Natural killer cell (primary cell): ENCODE measurements around the gene HOXA6. TPM values are rescaled to one million over a fixed set of nuclear protein-coding genes. Genes with fewer than 3 reads are reported as not detected.

Experiments used
- ATAC-seq, 3 donors: fragments of 150-1000 bp in 2 of 3; fragments of 200-7000 bp in 1 of 3; cut with Tn5 transposase; 1 replicate in 1 of 3; 2 replicates in 2 of 3; pipeline ENCODE4 v1.10.0; 2021; ENCODE audit warnings: mild to moderate bottlenecking in 2 of 3, moderate library complexity in 2 of 3
- DNase-seq, 2 donors: peaks; one replicate each; pipeline versions ENCODE4 v3.0.0 to v3.0.0-alpha.2; 2013 to 2021; ENCODE audit warnings: mixed read lengths in 1 of 2
- H3K27ac ChIP-seq: one replicate; pipeline ENCODE4 v1.5.1; 2013; ENCODE audit warnings: mild to moderate bottlenecking, low read length
- H3K27me3 ChIP-seq: one replicate; pipeline ENCODE4 v1.6.1; 2013; ENCODE audit warnings: low read length; ENCODE audit not compliant: control insufficient read depth, insufficient read depth
- H3K36me3 ChIP-seq: one replicate; pipeline ENCODE4 v1.6.1; 2013; ENCODE audit warnings: low read length; ENCODE audit not compliant: control insufficient read depth, insufficient read depth
- H3K4me1 ChIP-seq: one replicate; pipeline ENCODE4 v1.6.1; 2013; ENCODE audit warnings: low read length; ENCODE audit not compliant: control insufficient read depth, insufficient read depth
- H3K4me3 ChIP-seq: one replicate; pipeline ENCODE4 v1.5.1; 2013; ENCODE audit warnings: low read length
- H3K9me3 ChIP-seq: one replicate; pipeline ENCODE4 v1.6.1; 2013; ENCODE audit warnings: low read length; ENCODE audit not compliant: control insufficient read depth, insufficient read depth
- H3K27ac Mint-ChIP-seq, 2 donors: one replicate each; pipeline ENCODE4 v1.8.0; 2022; ENCODE audit warnings: mild to moderate bottlenecking in 2 of 2, mixed read lengths in 2 of 2, moderate library complexity in 1 of 2
- H3K27me3 Mint-ChIP-seq, 2 donors: one replicate each; pipeline ENCODE4 v1.8.0; 2022; ENCODE audit warnings: low read depth in 2 of 2, mixed read lengths in 2 of 2
- H3K36me3 Mint-ChIP-seq: one replicate; pipeline ENCODE4 v1.8.0; 2022; ENCODE audit warnings: mixed read lengths
- H3K4me1 Mint-ChIP-seq, 2 donors: one replicate each; pipeline ENCODE4 v1.8.0; 2022; ENCODE audit warnings: mixed read lengths in 2 of 2
- H3K4me3 Mint-ChIP-seq: one replicate; pipeline ENCODE4 v1.8.0; 2022; ENCODE audit warnings: mild to moderate bottlenecking, moderate library complexity, mixed read lengths
- H3K9me3 Mint-ChIP-seq, 2 donors: one replicate each; pipeline ENCODE4 v1.8.0; 2022; ENCODE audit warnings: mixed read lengths in 2 of 2
- WGBS: methylation state at CpG from one replicate; pipeline ENCODE4 v1.1.7; 2013; ENCODE audit warnings: missing lambda C conversion rate; ENCODE audit not compliant: insufficient coverage; 5-methylcytosine and 5-hydroxymethylcytosine counted together
- intact Hi-C: fragments of 100-400 bp; cut with micrococcal nuclease; formaldehyde crosslinking; loops from one replicate; pipeline ENCODE4 v1.14.2; 2022
- total RNA-seq, 4 donors: library from RNA; stranded (reverse); fragments of 120-200 nt in 1 of 4; gene quantifications; one replicate each; pipeline versions ENCODE4 v1.2.3 to v1.2.4, GENCODE V29; 2013 to 2022
- TF ChIP-seq, protein P1 (sequence below): fragments of 200-600 bp; IDR thresholded peaks from one replicate; pipeline ENCODE4 v1.8.0; 2022; ENCODE audit warnings: antibody characterized with exemption

HOXA6 gene
- total RNA-seq, 3 donors from 2014 or later (not counting 1 experiment from before 2014, with no cell fraction given): 0.28 to 0.65 (median 0.43) TPM

DNA sequence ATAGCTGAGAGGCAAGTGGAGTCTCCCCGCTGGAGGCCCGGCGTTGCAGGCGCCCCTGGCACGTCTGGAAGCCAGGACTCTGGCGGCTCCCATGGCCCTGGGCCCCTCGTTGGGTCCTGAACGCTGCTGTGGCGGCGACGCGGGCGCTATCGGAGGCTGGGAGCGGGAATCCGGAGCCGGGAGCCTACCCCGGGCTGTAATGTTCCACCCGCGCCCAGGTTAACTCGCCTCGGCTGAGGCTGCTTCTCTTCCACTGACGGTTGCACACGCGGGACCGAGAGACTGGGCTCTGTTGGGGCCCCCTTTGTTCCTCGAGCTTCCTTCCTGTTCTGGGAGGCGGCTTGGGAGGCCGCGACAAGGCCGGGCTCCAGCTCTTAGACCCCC lies 2.8 kb downstream of the HOXA6 start:
- WGBS: 81% methylated on average over 31 of the region's 31 CpGs
- TF ChIP-seq, protein P1, sequence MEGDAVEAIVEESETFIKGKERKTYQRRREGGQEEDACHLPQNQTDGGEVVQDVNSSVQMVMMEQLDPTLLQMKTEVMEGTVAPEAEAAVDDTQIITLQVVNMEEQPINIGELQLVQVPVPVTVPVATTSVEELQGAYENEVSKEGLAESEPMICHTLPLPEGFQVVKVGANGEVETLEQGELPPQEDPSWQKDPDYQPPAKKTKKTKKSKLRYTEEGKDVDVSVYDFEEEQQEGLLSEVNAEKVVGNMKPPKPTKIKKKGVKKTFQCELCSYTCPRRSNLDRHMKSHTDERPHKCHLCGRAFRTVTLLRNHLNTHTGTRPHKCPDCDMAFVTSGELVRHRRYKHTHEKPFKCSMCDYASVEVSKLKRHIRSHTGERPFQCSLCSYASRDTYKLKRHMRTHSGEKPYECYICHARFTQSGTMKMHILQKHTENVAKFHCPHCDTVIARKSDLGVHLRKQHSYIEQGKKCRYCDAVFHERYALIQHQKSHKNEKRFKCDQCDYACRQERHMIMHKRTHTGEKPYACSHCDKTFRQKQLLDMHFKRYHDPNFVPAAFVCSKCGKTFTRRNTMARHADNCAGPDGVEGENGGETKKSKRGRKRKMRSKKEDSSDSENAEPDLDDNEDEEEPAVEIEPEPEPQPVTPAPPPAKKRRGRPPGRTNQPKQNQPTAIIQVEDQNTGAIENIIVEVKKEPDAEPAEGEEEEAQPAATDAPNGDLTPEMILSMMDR: no peak
- Histone ChIP-seq H3K27ac (no peak overlapping the region), H3K27me3 (peaks cover 29% of the 10 kb centered on the region), H3K4me1 (peaks cover 26% of the 10 kb centered on the region), H3K4me3 (no peak overlapping the region), H3K36me3 (no peaks in the 10 kb centered on the region), H3K9me3 (no peaks in the 10 kb centered on the region)
- intact Hi-C loops: no loop called here
- no peak for ATAC-seq
- Mint-ChIP-seq H3K4me3 (no peak overlapping the region), H3K36me3 (no peaks in the 10 kb centered on the region), H3K27me3 (peaks cover 44 to 46% of the 10 kb centered on the region in 2 donors), H3K4me1 (peaks cover 0 to 14% of the 10 kb centered on the region in 2 donors), H3K9me3 (no peaks in the 10 kb centered on the region), H3K27ac (no peak overlapping the region)
- no peak for DNase-seq

DNA sequence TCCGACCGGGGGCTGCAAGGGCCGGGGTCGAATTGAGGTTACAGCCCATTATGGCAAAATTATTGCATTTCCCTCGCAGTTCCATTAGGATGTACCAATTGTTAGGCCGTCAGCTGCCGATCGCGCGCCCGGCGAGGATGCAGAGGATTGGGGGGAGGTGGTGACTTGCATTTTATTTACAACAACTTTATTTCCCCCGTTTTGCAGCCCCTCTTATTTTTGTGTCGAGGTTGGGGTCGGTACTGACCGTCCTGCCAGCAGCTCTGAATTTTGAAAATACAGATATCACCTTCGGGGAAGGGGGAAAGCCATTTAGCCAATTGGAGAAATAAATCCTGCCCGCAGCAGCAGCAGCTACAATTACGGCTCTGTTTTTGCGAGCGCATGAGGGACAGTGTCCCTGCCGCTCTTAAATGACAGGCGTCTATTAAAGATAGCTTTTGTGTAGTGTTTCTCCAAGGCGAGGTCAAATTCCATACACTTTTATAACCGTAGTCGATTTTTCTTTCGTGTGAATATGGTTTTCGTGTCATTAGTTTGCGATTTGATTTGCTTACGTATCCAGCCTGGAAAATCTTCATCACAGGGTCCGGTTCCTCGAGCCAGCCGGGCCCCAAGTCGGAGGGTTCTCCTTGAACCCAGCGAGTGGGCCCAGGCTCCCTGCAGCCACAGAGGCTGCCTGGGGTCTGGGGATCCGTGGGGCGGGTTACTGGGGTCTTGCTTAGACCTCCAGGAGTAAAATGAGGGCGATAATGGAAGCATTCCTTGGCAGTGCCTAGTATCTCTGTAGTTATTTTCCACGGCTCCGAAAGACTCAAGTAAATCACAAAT lies 3.4 kb downstream of the HOXA6 start:
- Mint-ChIP-seq H3K9me3 (no peaks in the 10 kb centered on the region), H3K27ac (no peak overlapping the region), H3K36me3 (no peaks in the 10 kb centered on the region), H3K4me3 (no peak overlapping the region), H3K4me1 (peaks cover 0 to 14% of the 10 kb centered on the region in 2 donors), H3K27me3 (peaks cover 44 to 45% of the 10 kb centered on the region in 2 donors)
- Histone ChIP-seq H3K27ac (no peak overlapping the region), H3K4me1 (peaks cover 23% of the 10 kb centered on the region), H3K9me3 (no peaks in the 10 kb centered on the region), H3K4me3 (no peak overlapping the region), H3K27me3 (peaks cover 25% of the 10 kb centered on the region), H3K36me3 (no peaks in the 10 kb centered on the region)
- intact Hi-C loops: no loop called here
- DNase-seq (no peak), ATAC-seq (no peak)
- TF ChIP-seq, protein P1: peak; percentile 14
- WGBS: 94% methylated on average over 35 of the region's 40 CpGs

DNA sequence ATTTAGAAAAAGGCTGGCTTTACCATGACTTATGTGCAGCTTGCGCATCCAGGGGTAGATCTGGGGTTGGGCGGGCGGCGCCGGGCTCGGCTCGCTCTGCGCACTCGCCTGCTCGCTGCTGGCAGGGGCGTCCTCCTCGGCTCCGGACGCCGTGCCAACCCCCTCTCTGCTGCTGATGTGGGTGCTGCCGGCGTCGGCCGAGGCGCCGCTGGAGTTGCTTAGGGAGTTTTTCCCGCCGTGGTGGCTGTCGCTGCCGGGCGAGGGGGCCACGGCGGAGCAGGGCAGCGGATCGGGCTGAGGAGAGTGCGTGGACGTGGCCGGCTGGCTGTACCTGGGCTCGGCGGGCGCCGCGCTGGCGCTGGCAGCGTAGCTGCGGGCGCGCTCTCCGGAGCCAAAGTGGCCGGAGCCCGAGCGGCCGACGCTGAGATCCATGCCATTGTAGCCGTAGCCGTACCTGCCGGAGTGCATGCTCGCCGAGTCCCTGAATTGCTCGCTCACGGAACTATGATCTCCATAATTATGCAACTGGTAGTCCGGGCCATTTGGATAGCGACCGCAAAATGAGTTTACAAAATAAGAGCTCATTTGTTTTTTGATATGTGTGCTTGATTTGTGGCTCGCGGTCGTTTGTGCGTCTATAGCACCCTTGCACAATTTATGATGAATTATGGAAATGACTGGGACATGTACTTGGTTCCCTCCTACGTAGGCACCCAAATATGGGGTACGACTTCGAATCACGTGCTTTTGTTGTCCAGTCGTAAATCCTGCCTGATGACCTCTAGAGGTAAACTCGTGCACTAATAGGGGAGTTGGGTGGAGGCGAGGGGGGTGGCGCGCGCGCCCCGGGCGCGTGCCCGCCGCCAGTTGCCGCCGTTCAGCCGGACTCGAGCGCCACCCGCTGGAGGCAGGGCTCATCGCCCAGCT lies 4.3 kb downstream of the HOXA6 start, which contains the start of gene HOXA5:
Gene HOXA5 (minus strand): TSS at position 659 of the 927 bp plus-strand sequence. CDS start 74 bp downstream, at position 585.
- H3K27ac ChIP-seq: no peak within 1 kb of the TSS
- H3K4me1 Mint-ChIP-seq: peaks cover 0 to 14% of the 10 kb centered on the region in 2 donors
- peak within 1 kb of the TSS; percentile 76 for H3K4me3 Mint-ChIP-seq
- no peaks in the 10 kb centered on the region for H3K36me3 ChIP-seq
- H3K36me3 Mint-ChIP-seq: no peaks in the 10 kb centered on the region
- H3K27ac Mint-ChIP-seq: peak within 1 kb of the TSS in 1 of 2 donors; percentile 57
- H3K9me3 Mint-ChIP-seq: no peaks in the 10 kb centered on the region
- H3K27me3 Mint-ChIP-seq: peaks cover 46 to 52% of the 10 kb centered on the region in 2 donors
- intact Hi-C loops: no loop called here
- DNase-seq: peak in 1 of 2 donors; percentile 18
- H3K27me3 ChIP-seq: peaks cover 16% of the 10 kb centered on the region
- 83% methylated on average over 86 of the region's 86 CpGs for WGBS
- ATAC-seq: peak; percentile 72 to 87 (median 80)
- no peak within 1 kb of the TSS for H3K4me3 ChIP-seq
- TF ChIP-seq, protein P1: no peak
- peaks cover 16% of the 10 kb centered on the region for H3K4me1 ChIP-seq
- H3K9me3 ChIP-seq: no peaks in the 10 kb centered on the region
